ENCODE measurements around the gene ZNF678. TPM values are rescaled to one million over a fixed set of nuclear protein-coding genes. Genes with fewer than 3 reads are reported as not detected.

The ZNF678 gene
- total RNA-seq, 4 donors from 2014 or later = 8.4 to 15.3 (median 11.6) TPM

DNA sequence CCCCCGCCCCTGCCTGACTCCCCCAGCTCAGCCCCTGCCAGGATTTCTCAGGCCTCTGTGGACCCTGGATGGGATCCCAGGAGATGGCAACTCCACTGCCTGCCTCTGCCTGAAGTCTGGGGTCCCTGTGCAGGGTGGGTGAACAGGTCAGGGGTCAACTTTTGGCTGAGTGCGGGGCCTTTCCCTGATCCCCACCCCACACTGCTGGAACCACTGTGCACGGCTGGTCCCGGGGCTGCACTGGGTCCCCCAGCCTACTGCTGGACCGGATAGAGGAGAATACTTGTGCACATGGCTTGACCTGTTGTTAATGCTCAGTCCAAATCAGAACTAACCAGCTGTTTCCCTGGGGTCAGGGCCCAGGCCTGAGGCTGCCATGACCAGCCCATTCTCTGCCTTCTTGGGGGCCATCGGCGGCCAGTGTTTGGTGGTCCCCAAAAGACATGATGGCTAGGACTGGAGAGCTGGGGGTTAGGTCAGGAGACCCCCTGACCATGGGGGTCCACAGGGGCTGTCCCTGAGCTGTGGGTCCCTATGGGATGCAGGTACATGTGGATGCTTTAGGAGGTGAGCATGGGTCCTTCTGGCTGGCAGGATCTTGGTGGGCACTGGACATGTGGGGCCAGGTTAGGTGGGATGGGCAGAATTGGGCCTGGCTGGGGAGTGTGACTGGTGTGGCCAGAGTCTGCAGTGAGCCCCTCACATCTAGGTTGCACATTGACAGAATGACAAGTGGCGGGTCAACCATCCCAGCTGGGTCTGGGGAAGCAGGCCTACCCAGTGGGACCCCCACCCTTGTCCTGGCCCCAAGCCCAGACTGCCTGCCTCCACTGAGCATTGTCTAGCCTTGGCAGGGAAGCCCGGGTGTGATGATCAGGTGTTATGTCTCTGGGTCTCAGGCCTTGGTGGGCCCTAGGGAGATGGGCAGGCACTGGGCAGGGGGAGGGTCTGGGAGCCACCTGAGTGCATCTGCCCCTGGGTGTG lies 19.0 kb upstream of the ZNF678 start:
- Histone ChIP-seq H3K27ac (no peak overlapping the region), H3K27me3 (no peaks in the 10 kb centered on the region), H3K4me3 (no peak overlapping the region), H3K9me3 (no peaks in the 10 kb centered on the region), H3K36me3 (no peaks in the 10 kb centered on the region), H3K4me1 (peaks cover 0 to 14% (median 5%) of the 10 kb centered on the region in 4 donors)
- no peak for DNase-seq (ENCODE audit: low spot score in 2 of 2)
- TF ChIP-seq, protein P1, sequence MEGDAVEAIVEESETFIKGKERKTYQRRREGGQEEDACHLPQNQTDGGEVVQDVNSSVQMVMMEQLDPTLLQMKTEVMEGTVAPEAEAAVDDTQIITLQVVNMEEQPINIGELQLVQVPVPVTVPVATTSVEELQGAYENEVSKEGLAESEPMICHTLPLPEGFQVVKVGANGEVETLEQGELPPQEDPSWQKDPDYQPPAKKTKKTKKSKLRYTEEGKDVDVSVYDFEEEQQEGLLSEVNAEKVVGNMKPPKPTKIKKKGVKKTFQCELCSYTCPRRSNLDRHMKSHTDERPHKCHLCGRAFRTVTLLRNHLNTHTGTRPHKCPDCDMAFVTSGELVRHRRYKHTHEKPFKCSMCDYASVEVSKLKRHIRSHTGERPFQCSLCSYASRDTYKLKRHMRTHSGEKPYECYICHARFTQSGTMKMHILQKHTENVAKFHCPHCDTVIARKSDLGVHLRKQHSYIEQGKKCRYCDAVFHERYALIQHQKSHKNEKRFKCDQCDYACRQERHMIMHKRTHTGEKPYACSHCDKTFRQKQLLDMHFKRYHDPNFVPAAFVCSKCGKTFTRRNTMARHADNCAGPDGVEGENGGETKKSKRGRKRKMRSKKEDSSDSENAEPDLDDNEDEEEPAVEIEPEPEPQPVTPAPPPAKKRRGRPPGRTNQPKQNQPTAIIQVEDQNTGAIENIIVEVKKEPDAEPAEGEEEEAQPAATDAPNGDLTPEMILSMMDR (IDR thresholded peaks at IDR 0.05) = no peak
- TF ChIP-seq EP300 (IDR thresholded peaks at IDR 0.05) = no peak
- 82% methylated on average over 8 of the region's 9 CpGs; no CpG with 5 or more reads in 1 of the 2 donors for WGBS, 2 donors

DNA sequence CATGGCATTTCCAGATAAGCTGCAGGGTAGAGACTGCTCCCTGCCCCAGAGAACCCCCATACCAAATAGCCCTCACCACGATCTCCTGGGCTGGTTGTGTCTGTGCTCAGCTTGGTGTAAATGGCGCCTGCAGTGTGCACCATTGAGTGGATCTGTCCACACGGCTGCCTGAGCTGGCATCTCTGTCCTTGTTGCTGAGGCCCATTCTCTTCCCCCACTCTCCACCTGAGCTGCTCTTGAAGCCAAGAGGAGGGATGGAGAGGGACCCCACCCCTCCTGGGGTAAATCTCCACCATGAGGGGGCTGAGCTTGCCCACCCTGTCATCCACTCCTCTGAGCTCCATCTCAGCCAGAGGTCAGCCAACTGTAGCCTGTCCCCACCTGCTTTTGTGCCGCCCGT lies 18.0 kb upstream of the ZNF678 start:
- H3K4me3 ChIP-seq = no peak overlapping the region
- no peak overlapping the region for H3K27ac ChIP-seq
- H3K36me3 ChIP-seq = no peaks in the 10 kb centered on the region
- TF ChIP-seq EP300 (IDR thresholded peaks at IDR 0.05) (no peak), POLR2A (IDR thresholded peaks at IDR 0.05) (no peak)
- TF ChIP-seq, protein P1 (IDR thresholded peaks at IDR 0.05) = no peak
- no peak for DNase-seq (ENCODE audit: low spot score in 2 of 2)
- 90 to 93% methylated on average over 5 of the region's 5 CpGs for WGBS, 2 donors
- no peaks in the 10 kb centered on the region for H3K9me3 ChIP-seq
- H3K4me1 ChIP-seq = peaks cover 0 to 14% (median 5%) of the 10 kb centered on the region in 4 donors
- H3K27me3 ChIP-seq = no peaks in the 10 kb centered on the region

DNA sequence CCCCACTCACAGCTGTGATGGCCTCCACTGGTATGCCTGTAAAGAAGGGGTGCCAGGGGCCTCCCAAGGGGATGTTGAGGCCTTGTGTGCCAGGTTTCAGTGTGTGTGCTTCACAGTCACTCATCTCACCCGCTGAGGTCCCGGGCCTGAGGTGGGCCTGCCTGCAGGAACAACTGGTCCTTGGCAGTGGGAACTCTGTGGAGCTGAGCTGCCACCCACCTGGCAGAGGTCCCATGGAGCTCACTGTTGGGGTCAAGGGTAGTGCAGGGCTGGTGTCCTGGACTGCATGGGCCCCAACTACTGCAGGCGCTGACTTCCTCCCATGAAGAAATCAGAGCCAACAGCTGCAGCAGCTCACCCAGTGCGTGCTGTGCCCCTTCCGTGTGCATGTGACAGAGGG lies 17.3 kb upstream of the ZNF678 start:
- 77 to 91% methylated on average over 4 to 5 of the region's 5 CpGs for WGBS, 2 donors
- peaks cover 0 to under 1% (median 0%) of the 10 kb centered on the region in 4 donors for H3K9me3 ChIP-seq
- no peak for DNase-seq (ENCODE audit: low spot score in 2 of 2)
- H3K27ac ChIP-seq = no peak overlapping the region
- H3K27me3 ChIP-seq = no peaks in the 10 kb centered on the region
- H3K4me3 ChIP-seq = no peak overlapping the region
- peaks cover 0 to 14% (median 5%) of the 10 kb centered on the region in 4 donors for H3K4me1 ChIP-seq
- H3K36me3 ChIP-seq = no peaks in the 10 kb centered on the region
- TF ChIP-seq, protein P1 (IDR thresholded peaks at IDR 0.05) = no peak
- TF ChIP-seq POLR2A (IDR thresholded peaks at IDR 0.05) (no peak), EP300 (IDR thresholded peaks at IDR 0.05) (no peak)

DNA sequence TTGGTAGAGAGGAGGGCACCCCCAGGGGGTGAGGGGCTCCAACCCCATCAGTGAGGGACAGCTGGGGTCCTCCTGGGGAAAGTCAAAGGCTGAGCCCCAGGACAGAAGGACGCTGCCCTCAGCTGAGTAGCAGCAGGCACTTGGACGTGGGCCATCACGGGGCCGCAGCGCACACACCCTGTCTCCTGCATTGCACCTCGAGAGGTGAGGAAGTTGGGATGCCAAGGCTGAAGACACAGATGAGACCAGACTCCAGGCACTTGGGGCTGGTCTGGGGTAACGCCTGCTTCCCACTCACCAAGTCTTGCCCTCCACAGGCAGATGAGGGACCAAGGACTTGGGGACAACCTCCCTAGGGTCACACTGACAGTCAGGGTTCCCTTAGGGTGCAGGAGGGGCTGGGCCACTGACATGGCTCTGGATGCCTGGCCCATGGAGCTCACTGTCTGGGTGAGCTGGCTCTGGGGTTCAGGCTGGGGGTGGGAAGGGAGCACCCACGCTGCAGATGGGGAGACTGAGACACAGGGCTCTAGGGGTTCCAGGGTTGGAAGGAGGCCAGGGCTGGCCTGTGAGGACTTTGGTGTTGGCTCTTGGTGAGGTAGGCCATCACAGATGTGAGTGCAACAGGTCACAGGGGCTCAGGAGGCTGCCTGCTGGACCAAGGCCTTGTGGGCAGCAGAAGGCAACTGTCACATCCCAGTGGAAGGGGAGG lies 16.6 kb upstream of the ZNF678 start:
- TF ChIP-seq EP300 (IDR thresholded peaks at IDR 0.05) (no peak), POLR2A (IDR thresholded peaks at IDR 0.05) (no peak)
- DNase-seq (ENCODE audit: low spot score in 2 of 2) = no peak
- WGBS, 2 donors = 90 to 94% methylated on average over 4 to 8 of the region's 8 CpGs
- H3K27ac ChIP-seq = no peak overlapping the region
- H3K36me3 ChIP-seq = no peaks in the 10 kb centered on the region
- peaks cover 0 to 7% (median 3%) of the 10 kb centered on the region in 4 donors for H3K9me3 ChIP-seq
- H3K27me3 ChIP-seq = no peaks in the 10 kb centered on the region
- H3K4me3 ChIP-seq = no peak overlapping the region
- peaks cover 0 to 11% (median 4%) of the 10 kb centered on the region in 4 donors for H3K4me1 ChIP-seq

DNA sequence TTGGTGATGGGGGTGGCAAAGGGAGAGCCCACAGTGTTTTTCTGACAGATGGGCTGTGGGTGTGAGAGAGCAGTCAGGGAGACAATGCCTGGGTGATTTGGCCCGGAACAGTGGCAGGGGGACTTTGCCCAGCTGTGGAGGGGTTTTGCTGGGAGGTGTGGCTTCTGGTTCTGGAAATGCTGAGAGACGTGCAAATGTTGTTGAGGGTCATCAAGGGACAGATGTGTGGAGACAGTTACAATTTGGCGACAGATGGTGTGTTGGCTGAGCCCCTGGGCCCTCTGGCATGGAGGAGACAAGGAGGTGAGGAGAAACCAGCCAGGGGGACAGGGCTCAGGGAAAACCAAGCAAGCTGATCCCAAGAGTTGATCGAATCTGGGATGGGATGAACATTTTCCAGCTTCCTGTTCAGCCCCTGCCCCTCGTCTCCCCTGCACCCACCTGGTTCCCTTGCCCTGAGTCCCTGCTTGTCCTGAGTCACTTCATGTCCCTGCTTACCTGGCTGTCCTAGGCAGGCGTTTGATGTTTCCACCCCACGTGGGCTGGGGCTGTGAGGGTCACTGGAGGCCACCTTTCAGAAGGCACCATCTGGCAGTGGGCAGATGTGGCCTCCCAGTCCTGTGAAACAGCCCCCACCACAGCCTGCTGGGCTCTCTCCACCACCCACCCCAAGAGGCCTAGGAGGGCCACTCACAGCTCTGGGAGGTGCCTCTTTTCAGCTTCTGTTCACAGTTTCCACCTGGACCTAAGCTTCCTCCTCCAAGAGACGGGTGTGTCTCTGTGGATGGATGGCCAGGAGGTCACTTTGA lies 15.8 kb upstream of the ZNF678 start:
- Histone ChIP-seq H3K27ac (no peak overlapping the region), H3K36me3 (no peaks in the 10 kb centered on the region), H3K27me3 (no peaks in the 10 kb centered on the region), H3K4me3 (no peak overlapping the region), H3K9me3 (peaks cover 0 to 12% (median 6%) of the 10 kb centered on the region in 4 donors), H3K4me1 (peaks cover 0 to 9% (median 3%) of the 10 kb centered on the region in 4 donors)
- TF ChIP-seq EP300 (IDR thresholded peaks at IDR 0.05) (no peak), POLR2A (IDR thresholded peaks at IDR 0.05) (no peak)
- TF ChIP-seq, protein P1 (IDR thresholded peaks at IDR 0.05) = no peak
- 66 to 86% methylated on average over 6 to 7 of the region's 8 CpGs for WGBS, 2 donors
- no peak for DNase-seq (ENCODE audit: low spot score in 2 of 2)
